ENCODE measurements around the gene SHROOM4.

The SHROOM4 gene

DNA sequence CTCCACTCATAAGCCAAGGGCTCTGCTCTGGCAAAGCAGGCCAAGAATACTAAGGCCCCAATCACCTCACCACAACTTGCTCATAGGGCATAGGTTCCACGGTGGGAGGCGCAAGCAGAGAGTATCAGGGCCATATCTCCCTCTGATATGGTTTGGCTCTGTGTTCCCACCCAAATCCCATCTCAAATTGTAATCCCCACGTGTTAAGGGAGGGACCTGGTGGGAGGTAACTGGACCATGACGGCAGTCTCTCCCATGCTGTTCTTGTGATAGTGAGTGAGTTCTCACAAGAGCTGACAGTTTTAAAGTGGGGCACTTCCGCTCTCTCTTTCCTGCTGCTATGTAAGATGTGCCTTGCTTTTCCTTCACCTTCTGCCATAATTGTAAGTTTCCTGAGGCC is 88.7 kb downstream of the SHROOM4 start:
- H3K4me3 ChIP-seq (ENCODE audit: low read length), result no peak overlapping the region
- TF ChIP-seq, protein P1, sequence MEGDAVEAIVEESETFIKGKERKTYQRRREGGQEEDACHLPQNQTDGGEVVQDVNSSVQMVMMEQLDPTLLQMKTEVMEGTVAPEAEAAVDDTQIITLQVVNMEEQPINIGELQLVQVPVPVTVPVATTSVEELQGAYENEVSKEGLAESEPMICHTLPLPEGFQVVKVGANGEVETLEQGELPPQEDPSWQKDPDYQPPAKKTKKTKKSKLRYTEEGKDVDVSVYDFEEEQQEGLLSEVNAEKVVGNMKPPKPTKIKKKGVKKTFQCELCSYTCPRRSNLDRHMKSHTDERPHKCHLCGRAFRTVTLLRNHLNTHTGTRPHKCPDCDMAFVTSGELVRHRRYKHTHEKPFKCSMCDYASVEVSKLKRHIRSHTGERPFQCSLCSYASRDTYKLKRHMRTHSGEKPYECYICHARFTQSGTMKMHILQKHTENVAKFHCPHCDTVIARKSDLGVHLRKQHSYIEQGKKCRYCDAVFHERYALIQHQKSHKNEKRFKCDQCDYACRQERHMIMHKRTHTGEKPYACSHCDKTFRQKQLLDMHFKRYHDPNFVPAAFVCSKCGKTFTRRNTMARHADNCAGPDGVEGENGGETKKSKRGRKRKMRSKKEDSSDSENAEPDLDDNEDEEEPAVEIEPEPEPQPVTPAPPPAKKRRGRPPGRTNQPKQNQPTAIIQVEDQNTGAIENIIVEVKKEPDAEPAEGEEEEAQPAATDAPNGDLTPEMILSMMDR (conservative IDR thresholded peaks at IDR 0.05; ENCODE audit: low read depth, low read length), result no peak
- DNase-seq (ENCODE audit: low read depth), result no peak

DNA sequence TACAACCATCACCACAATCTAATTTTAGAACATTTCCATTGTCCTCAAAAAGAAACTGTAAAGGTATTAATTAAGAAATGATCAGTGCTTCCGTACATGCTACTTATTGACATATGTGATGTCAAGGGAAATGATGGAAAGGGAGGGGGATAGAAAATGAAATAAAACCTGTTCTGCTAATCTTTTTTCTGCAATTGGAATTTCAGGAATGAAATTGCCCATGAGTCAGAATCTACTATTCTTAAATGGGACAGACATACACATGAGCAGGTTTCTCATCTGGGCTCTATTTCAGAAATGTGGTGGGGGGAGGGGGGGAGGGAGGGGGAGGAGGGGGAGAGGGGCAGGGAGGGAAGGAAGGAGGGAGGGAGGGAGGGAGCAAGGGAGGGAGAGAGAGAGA is 91.0 kb downstream of the SHROOM4 start:
- DNase-seq (ENCODE audit: low read depth), result no peak
- no peak overlapping the region for H3K4me3 ChIP-seq (ENCODE audit: low read length)
- TF ChIP-seq, protein P1 (conservative IDR thresholded peaks at IDR 0.05; ENCODE audit: low read depth, low read length), result no peak

DNA sequence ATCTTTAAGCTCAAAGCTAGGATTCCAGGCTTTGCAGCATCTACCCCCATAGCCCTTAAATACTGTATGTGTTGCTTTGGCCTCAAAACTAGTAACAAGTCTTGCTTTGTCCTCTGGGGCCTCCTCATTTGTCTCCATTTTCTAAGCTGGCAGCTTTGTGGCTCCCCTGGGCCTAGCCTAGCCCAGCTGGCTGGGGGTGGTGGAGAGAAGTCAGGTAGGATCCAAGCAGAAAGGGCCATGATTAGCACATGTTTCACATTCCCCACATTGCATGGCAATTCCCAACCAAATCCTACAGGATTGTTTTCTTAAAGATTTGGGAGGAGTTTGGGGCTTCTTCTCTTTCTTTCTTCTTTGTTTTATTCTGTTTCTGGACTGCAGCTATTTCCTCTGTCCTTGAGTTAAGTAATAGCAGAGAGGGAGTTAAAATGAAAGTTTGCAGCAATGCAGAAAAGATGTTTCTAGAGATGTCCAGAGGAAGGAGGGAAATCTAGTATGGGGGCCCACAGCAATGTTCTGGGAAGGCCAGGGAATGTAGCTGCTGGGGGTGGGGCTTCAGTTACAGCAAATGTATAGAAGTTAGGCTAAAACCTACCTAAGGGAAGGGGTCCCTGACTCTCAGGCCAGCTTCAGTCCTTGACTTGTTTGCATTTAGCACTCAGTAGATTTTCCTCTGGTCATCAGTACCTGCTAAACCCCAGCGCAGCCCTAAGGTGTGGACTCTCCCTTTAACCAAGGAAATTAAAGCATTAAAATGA is 92.1 kb downstream of the SHROOM4 start:
- H3K4me3 ChIP-seq (ENCODE audit: low read length), result no peak overlapping the region
- TF ChIP-seq, protein P1 (conservative IDR thresholded peaks at IDR 0.05; ENCODE audit: low read depth, low read length), result no peak
- no peak for DNase-seq (ENCODE audit: low read depth)

DNA sequence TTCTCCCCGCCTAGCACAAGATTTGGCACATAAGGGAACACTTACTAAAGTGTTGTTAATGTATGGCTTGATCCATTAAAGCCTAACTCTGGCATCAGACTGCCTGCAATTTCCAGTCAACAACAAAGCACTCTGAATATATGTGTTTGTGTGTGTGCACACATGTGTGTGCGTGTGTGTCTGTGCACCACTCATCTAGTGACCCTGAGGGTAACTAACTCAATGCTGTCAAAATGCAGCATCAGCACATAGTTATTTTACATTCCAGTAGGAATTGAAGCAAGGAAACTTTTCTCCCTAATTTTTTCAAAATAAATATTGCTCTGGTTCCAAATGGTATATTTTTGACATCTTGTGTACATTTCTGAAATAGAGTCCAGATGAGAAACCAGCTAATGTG is 94.4 kb downstream of the SHROOM4 start:
- TF ChIP-seq, protein P1 (conservative IDR thresholded peaks at IDR 0.05; ENCODE audit: low read depth, low read length), result no peak
- no peak overlapping the region for H3K4me3 ChIP-seq (ENCODE audit: low read length)
- no peak for DNase-seq (ENCODE audit: low read depth)

DNA sequence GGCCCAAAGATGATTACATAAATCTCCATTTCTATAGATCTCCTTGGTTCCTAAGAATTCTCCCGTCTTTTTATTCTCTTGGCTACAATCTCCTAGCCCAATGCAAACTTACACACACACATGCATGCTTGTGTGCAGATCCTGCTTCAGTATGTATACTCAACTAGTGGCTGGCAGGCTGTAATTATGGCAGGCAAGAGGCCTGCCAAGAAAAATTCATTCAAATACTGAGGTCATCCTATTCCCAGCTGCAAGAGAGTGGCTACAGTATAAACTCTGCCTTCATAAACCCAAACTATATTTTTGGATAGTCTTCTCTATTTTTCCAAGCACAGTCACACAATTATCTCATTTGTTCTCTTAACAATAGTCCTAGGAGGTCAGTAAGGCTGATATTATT is 95.2 kb downstream of the SHROOM4 start:
- TF ChIP-seq, protein P1 (conservative IDR thresholded peaks at IDR 0.05; ENCODE audit: low read depth, low read length), result no peak
- no peak overlapping the region for H3K4me3 ChIP-seq (ENCODE audit: low read length)
- no peak for DNase-seq (ENCODE audit: low read depth)

DNA sequence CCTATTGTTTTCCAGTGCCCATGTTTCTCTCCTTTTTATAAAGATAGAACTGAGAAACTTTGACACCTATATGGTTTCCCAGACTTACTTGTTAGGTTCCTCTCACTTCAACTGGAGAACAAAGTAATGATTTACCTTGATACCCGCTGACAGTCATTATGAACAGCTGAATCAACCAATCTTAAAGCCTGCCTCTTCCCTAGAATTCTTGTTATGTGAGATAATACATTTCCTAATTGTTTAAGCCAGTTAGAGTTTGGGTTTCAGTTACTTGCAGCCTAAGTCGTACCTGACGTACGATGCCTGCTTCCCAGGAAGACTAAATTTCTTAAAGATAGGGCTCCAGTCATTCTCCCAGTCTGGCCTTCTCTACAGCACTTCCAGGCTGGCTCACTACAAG is 97.3 kb downstream of the SHROOM4 start:
- DNase-seq (ENCODE audit: low read depth), result no peak
- TF ChIP-seq, protein P1 (conservative IDR thresholded peaks at IDR 0.05; ENCODE audit: low read depth, low read length), result no peak

DNA sequence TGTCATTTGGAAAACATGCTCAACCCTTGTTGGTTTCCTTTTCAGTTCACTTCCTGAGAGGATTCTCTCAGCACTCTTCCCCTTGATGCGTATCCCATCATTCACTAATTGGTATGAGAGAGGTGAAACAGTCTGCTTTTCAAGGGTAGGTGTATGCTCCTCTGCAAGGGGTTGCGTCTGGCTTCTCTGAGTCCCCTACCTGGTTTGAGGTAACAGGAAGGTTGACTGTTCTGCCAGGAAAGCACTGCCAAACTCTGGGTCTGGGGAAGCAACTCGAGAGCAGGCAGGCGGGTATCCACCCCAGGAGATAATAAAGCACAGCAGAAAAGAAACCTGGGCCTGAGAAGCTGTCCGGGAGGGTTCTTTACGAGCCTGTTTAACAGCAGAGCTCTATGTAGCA is 101.2 kb downstream of the SHROOM4 start:
- TF ChIP-seq, protein P1 (conservative IDR thresholded peaks at IDR 0.05; ENCODE audit: low read depth, low read length), result no peak
- DNase-seq (ENCODE audit: low read depth), result no peak
- no peak overlapping the region for H3K4me3 ChIP-seq (ENCODE audit: low read length)

More for the DNA sequence above, 97.3 kb downstream of the SHROOM4 start:
- H3K4me3 ChIP-seq (ENCODE audit: low read length), result no peak overlapping the region

Measured in retinal pigment epithelial cell (primary cell).